Measurements from ENCODE around the gene S1PR4.

DNA sequence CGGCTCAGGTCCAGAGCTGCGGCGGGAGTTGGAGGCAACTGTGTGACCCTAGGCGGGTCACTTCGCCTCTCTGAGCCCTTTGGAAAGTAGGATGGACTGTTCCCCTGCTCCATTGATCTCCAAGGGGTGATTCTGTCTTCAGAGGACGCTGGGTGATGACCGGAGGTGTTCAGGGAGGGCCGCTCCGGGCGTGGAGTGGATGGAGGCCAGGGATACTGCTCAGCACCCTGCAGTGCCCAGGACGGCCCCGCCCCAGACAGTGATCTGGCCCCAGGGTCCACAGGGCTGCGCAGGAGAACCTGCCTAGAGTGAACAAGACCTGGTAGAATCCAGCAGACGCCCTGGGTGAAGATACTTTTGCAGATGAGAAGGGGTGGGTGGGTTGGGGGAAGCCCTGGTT, 14.1 kb downstream of the S1PR4 start:
- TF ChIP-seq GATA2 (IDR thresholded peaks at IDR 0.05; ENCODE audit: low read depth, low read length) (no peak), GATA3 (IDR thresholded peaks at IDR 0.05; ENCODE audit: low read depth, low read length) (no peak)

Measured in SH-SY5Y (cell line).